Left lung (tissue), 14 donors: ENCODE measurements around the gene PAF1. TPM values are rescaled to one million over a fixed set of nuclear protein-coding genes. Genes with fewer than 3 reads are reported as not detected.

Source experiments
- ATAC-seq: fragments of 200-7000 bp; cut with Tn5 transposase; one replicate; pipeline ENCODE4 v1.9.1; 2020; ENCODE audit warnings: moderate library complexity
- DNase-seq, 4 donors: peaks; one replicate each; pipeline ENCODE4 v3.0.0-alpha.2; 2013 to 2020
- H3K27ac ChIP-seq, 2 donors: fragments of 200-600 bp; sonication (generic) in 1 of 2; one replicate each; pipeline versions ENCODE4 v1.5.0 to v1.8.0; 2020 to 2021
- H3K27me3 ChIP-seq, 2 donors: fragments of 200-600 bp; sonication (generic) in 1 of 2; one replicate each; pipeline versions ENCODE4 v1.5.0 to v1.8.0; 2020 to 2021
- H3K36me3 ChIP-seq, 2 donors: fragments of 200-600 bp; sonication (generic) in 1 of 2; one replicate each; pipeline versions ENCODE4 v1.5.0 to v1.8.0; 2020 to 2021
- H3K4me1 ChIP-seq, 2 donors: fragments of 200-600 bp; one replicate each; pipeline ENCODE4 v1.8.0; 2021
- H3K4me3 ChIP-seq, 2 donors: fragments of 200-600 bp; sonication (generic) in 1 of 2; one replicate each; pipeline versions ENCODE4 v1.5.0 to v1.8.0; 2020 to 2021; ENCODE audit warnings: mild to moderate bottlenecking in 1 of 2
- H3K9me3 ChIP-seq, 2 donors: fragments of 200-600 bp; sonication (generic) in 1 of 2; one replicate each; pipeline versions ENCODE4 v1.5.0 to v1.8.0; 2020 to 2021
- CTCF ChIP-seq, 2 donors: fragments of 200-600 bp; sonication (generic) in 1 of 2; IDR thresholded peaks; one replicate each; pipeline versions ENCODE4 v1.5.0 to v1.8.0; 2021; ENCODE audit warnings: antibody characterized with exemption in 2 of 2
- intact Hi-C, 2 donors: fragments of 100-400 bp; cut with DNase I; formaldehyde crosslinking; loops; one replicate each; pipeline versions ENCODE4 v1.11.2 to v1.14.2; 2022
- long read RNA-seq, 12 donors: library from polyadenylated mRNA in 2 of 12; unstranded in 2 of 12; transcript quantifications; one replicate each; pipeline ENCODE4 v2.0.0 and lab custom pipeline, GENCODE V29; 2019 to 2026
- polyA plus RNA-seq, 6 donors: library from polyadenylated mRNA; unstranded; fragments of 120-200 nt; gene quantifications; one replicate each; pipeline ENCODE4 v1.2.1, GENCODE V29; 2013; ENCODE audit not compliant: insufficient read length in 6 of 6
- total RNA-seq, 2 donors: library from RNA; stranded (reverse); fragmentation: NEBNext Ultra II Directional; extraction: Animal tissue kit (Norgen Biotek cat#: 25700); gene quantifications; one replicate each; pipeline ENCODE4 v1.2.1, GENCODE V29; 2021
- donor health status: DM: no; HTN: yes; CAD: no.
- donor health status: DM: no; HTN: no; CAD: no.

The PAF1 gene
- 10 to 100 TPM; 31.0 to 36.1 TPM for total RNA-seq
- 10 to 100 TPM; 57.5 to 70.4 (median 67.0) TPM for polyA plus RNA-seq
- long read RNA-seq, donor 1, transcript PAF1-201 (14 exons, 2,066 nt), result major isoform, 12 of 93 reads
- long read RNA-seq, donor 1, partial matches to known transcripts, result 14 of 93 reads
- long read RNA-seq, donor 1, other reads (novel, unspliced or antisense), result 65 of 93 reads
- long read RNA-seq, donor 2, partial matches to known transcripts, result 16 of 22 reads
- long read RNA-seq, donor 2, other reads (novel, unspliced or antisense), result 0 of 22 reads
- long read RNA-seq, donor 3, transcript PAF1-201 (14 exons, 2,066 nt), result major isoform, 8 of 44 reads
- long read RNA-seq, donor 3, partial matches to known transcripts, result 36 of 44 reads
- long read RNA-seq, donor 3, other reads (novel, unspliced or antisense), result 0 of 44 reads
- long read RNA-seq, donor 4, transcript PAF1-201 (14 exons, 2,066 nt), result major isoform, 32 of 40 reads
- long read RNA-seq, donor 4, partial matches to known transcripts, result 3 of 40 reads
- long read RNA-seq, donor 4, other reads (novel, unspliced or antisense), result 5 of 40 reads
- long read RNA-seq, donor 5, transcript PAF1-201 (14 exons, 2,066 nt), result major isoform, 6 of 36 reads
- long read RNA-seq, donor 5, partial matches to known transcripts, result 28 of 36 reads
- long read RNA-seq, donor 5, other reads (novel, unspliced or antisense), result 0 of 36 reads
- long read RNA-seq, donor 6, transcript PAF1-201 (14 exons, 2,066 nt), result major isoform, 15 of 69 reads
- long read RNA-seq, donor 6, partial matches to known transcripts, result 53 of 69 reads
- long read RNA-seq, donor 6, other reads (novel, unspliced or antisense), result 0 of 69 reads
- long read RNA-seq, donor 7, transcript PAF1-201 (14 exons, 2,066 nt), result major isoform, 5 of 15 reads
- long read RNA-seq, donor 7, partial matches to known transcripts, result 10 of 15 reads
- long read RNA-seq, donor 7, other reads (novel, unspliced or antisense), result 0 of 15 reads
- long read RNA-seq, donor 8, transcript PAF1-201 (14 exons, 2,066 nt), result major isoform, 6 of 65 reads
- long read RNA-seq, donor 8, partial matches to known transcripts, result 59 of 65 reads
- long read RNA-seq, donor 8, other reads (novel, unspliced or antisense), result 0 of 65 reads
- long read RNA-seq, donor 9, partial matches to known transcripts, result 0 of 1 reads
- long read RNA-seq, donor 9, other reads (novel, unspliced or antisense), result 0 of 1 reads
- long read RNA-seq, donor 10, transcript PAF1-201 (14 exons, 2,066 nt), result major isoform, 28 of 36 reads
- long read RNA-seq, donor 10, partial matches to known transcripts, result 1 of 36 reads
- long read RNA-seq, donor 10, other reads (novel, unspliced or antisense), result 7 of 36 reads
- long read RNA-seq, donor 11, result 0 reads
- long read RNA-seq, donor 12, transcript PAF1-201 (14 exons, 2,066 nt), result major isoform, 5 of 74 reads
- long read RNA-seq, donor 12, partial matches to known transcripts, result 33 of 74 reads
- long read RNA-seq, donor 12, other reads (novel, unspliced or antisense), result 34 of 74 reads

DNA sequence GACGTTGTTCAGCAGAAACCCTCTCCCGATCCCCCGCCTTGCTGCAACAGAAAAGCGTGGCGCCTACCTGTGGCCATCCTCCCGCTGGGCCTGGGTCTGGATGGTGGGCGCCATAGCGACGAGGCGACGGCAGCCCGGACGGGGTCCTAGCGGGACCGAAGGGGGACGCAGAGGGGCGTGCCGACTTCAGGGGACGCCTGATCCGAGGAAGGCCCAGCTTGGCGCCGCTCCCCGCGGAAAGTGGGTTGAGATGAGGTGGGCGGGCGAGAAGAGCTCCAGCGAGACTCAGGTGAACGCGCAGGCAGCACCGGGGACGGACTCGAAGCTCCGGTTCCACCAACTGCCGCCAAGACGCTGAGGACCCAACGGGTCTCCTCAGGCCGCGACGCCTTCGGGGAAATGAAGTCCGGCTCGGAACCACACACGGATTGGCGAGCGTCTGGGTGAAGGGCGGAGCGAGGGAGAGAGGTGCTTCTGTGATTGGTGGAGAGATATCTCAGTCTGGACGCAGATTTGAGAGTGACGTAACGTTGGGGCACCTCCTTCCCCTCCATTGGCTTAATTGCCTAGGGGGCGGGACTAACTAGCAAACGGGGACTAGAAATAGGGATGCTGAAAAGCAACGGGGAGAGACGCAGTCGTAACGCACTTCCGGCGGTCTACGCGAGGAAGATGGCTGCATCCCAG, at the start of gene PAF1, which contains the start of gene MED29:
PAF1 (minus strand) TSS at position 356 of the 687 bp plus-strand sequence; CDS start at position 114, 242 bp downstream.
MED29 (plus strand) TSS at position 628 of the 687 bp plus-strand sequence; CDS start at position 673, 45 bp downstream.
- peak; percentile 95 to 100 (median 98) for DNase-seq
- peak within 1 kb of the TSS; percentile 97 to 98 for H3K4me3 ChIP-seq
- peaks cover 5 to 27% of the 10 kb centered on the region in 2 donors for H3K4me1 ChIP-seq
- H3K36me3 ChIP-seq, result peaks cover 0 to 62% of the 10 kb centered on the region in 2 donors
- peak; percentile 97 for ATAC-seq
- intact Hi-C loops, result no loop called here
- no peaks in the 10 kb centered on the region for H3K27me3 ChIP-seq
- no peak for TF ChIP-seq CTCF (IDR thresholded peaks at IDR 0.05)
- no peaks in the 10 kb centered on the region for H3K9me3 ChIP-seq
- peak within 1 kb of the TSS; percentile 93 to 97 for H3K27ac ChIP-seq

DNA sequence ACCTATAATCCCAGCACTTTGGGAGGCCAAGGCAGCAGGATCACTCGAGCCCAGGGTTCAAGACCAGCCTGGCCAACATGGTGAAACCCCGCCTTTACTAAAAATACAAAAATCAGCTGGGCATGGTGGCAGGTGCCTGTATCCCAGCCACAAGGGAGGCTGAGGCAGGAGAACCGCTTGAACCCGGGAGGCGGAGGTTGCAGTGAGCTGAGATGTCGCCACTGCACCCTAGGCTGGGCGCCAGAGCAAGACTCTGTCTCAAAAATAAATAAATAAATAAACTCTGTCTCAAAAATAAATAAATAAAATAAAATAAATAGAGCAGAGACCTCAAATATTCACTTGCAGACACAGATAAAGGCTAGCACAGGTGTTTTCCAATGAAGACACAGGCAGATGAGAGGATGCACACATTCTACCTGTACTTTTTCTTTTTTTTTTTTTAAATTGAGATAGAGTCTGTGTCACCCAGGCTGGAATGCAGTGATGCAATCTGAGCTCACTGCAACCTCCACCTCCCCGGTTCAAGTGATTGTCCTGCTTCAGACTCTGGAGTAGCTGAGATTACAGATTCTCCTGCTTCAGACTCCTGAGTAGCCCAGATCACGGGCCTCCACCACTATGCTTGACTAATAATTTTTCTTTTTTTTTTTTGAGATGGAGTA, 47.5 kb upstream of the PAF1 start:
- Histone ChIP-seq H3K9me3 (no peaks in the 10 kb centered on the region), H3K36me3 (peaks cover 0 to 16% of the 10 kb centered on the region in 2 donors), H3K4me1 (peaks cover 21 to 39% of the 10 kb centered on the region in 2 donors), H3K4me3 (no peak overlapping the region), H3K27ac (no peak overlapping the region), H3K27me3 (no peaks in the 10 kb centered on the region)
- no peak for DNase-seq
- no peak for ATAC-seq
- TF ChIP-seq CTCF (IDR thresholded peaks at IDR 0.05), result no peak
- intact Hi-C loops, result no loop called here

GRCh38 chr19:39436350-39436716, 45.4 kb upstream of the PAF1 start:
- no peak for TF ChIP-seq CTCF (IDR thresholded peaks at IDR 0.05)
- no peak for ATAC-seq
- H3K27me3 ChIP-seq, result no peaks in the 10 kb centered on the region
- no peaks in the 10 kb centered on the region for H3K9me3 ChIP-seq
- H3K27ac ChIP-seq, result peak overlapping the region; percentile 80 to 90
- peaks cover 21 to 58% of the 10 kb centered on the region in 2 donors for H3K4me1 ChIP-seq
- intact Hi-C loops, result no loop called here
- H3K4me3 ChIP-seq, result peak overlapping the region; percentile 90 to 94
- DNase-seq, result no peak
- H3K36me3 ChIP-seq, result peaks cover 0 to 34% of the 10 kb centered on the region in 2 donors
